ENCODE data around the gene CTBP2. TPM values are rescaled to one million over a fixed set of nuclear protein-coding genes. Genes with fewer than 3 reads are reported as not detected.
A peak's percentile ranks its signal among the peaks of the same experiment; 100 is the strongest.

CTBP2 gene
- total and polyA plus RNA-seq, 10 donors, result 6.7 to 74.4 (median 40.1) TPM

- WGBS, 5 donors, result 93 to 98% (median 97%) methylated on average over 5 to 9 of the region's 9 CpGs
- H3K27ac ChIP-seq, result no peak overlapping the region
- no peak overlapping the region for H3K4me3 ChIP-seq
- H3K36me3 ChIP-seq, result peaks cover 0 to 19% (median 0%) of the 10 kb centered on the region in 6 donors
- no peaks in the 10 kb centered on the region for H3K9me3 ChIP-seq
- H3K4me1 ChIP-seq, result peaks cover 17 to 74% (median 42%) of the 10 kb centered on the region in 6 donors
- H3K27me3 ChIP-seq (replicated peaks in 1 of 7), result peaks cover 0 to 67% (median 0%) of the 10 kb centered on the region in 7 donors
- no peak for TF ChIP-seq POLR2AphosphoS5 (IDR thresholded peaks at IDR 0.05)
- TF ChIP-seq POLR2A (IDR thresholded peaks at IDR 0.05), result no peak
- no peak for TF ChIP-seq CTCF (IDR thresholded peaks at IDR 0.05 in 8 of 11, conservative IDR thresholded peaks at IDR 0.05 in 3 of 11)
- no peak for DNase-seq
- intact Hi-C loops (cut with DNase I; ENCODE audit: low total_unique reads), result no loop called here
Observed at GRCh38 chr10:125067764-125068163, 92.6 kb downstream of the CTBP2 start.

- no peak overlapping the region for H3K4me3 ChIP-seq
- H3K4me1 ChIP-seq, result peaks cover 18 to 82% (median 49%) of the 10 kb centered on the region in 6 donors
- peaks cover 0 to 71% (median 0%) of the 10 kb centered on the region in 7 donors for H3K27me3 ChIP-seq (replicated peaks in 1 of 7)
- intact Hi-C loops (cut with DNase I; ENCODE audit: low total_unique reads), result no loop called here
- H3K9me3 ChIP-seq, result no peaks in the 10 kb centered on the region
- no peak for TF ChIP-seq POLR2AphosphoS5 (IDR thresholded peaks at IDR 0.05)
- no peak for TF ChIP-seq POLR2A (IDR thresholded peaks at IDR 0.05)
- no peak for TF ChIP-seq CTCF (IDR thresholded peaks at IDR 0.05 in 8 of 11, conservative IDR thresholded peaks at IDR 0.05 in 3 of 11)
- no peak for DNase-seq
- no peak overlapping the region for H3K27ac ChIP-seq
- H3K36me3 ChIP-seq, result peaks cover 0 to 11% (median 0%) of the 10 kb centered on the region in 6 donors
- 76 to 84% (median 82%) methylated on average over 11 of the region's 11 CpGs for WGBS, 5 donors
Observed at GRCh38 chr10:125066764-125067450, 93.5 kb downstream of the CTBP2 start.

- Histone ChIP-seq H3K27ac (peak overlapping the region in 7 of 8 donors; percentile 45 to 85 (median 62)), H3K4me1 (peaks cover 32 to 97% (median 67%) of the 10 kb centered on the region in 6 donors), H3K4me3 (peak overlapping the region in 1 of 8 donors; percentile 31), H3K9me3 (no peaks in the 10 kb centered on the region), H3K36me3 (peaks cover 0 to 4% (median 0%) of the 10 kb centered on the region in 6 donors), H3K27me3 (replicated peaks in 1 of 7) (peaks cover 0 to 72% (median 5%) of the 10 kb centered on the region in 7 donors)
- 9 to 21% (median 18%) methylated on average over 8 of the region's 8 CpGs for WGBS, 5 donors
- DNase-seq, result no peak
- TF ChIP-seq CTCF (IDR thresholded peaks at IDR 0.05 in 8 of 11, conservative IDR thresholded peaks at IDR 0.05 in 3 of 11) (no peak), POLR2A (IDR thresholded peaks at IDR 0.05) (no peak), POLR2AphosphoS5 (IDR thresholded peaks at IDR 0.05) (no peak)
- intact Hi-C loops (cut with DNase I; ENCODE audit: low total_unique reads), result no loop called here
Observed at GRCh38 chr10:125064681-125065492, 95.5 kb downstream of the CTBP2 start.

All from spleen (tissue), 11 donors.